AG04449 (cell line): ENCODE results near the gene TRABD2B.

Experiments
- CTCF ChIA-PET: fragments of 350-600 bp; formaldehyde crosslinking; extraction: SDS; loops from one replicate; lab custom pipeline; 2021; ENCODE audit warnings: antibody characterized with exemption; lab: Yijun Ruan, JAX
- POLR2A ChIA-PET: fragments of 400-600, 350-600 bp; formaldehyde crosslinking; extraction: SDS; loops from one replicate; lab custom pipeline; 2020; ENCODE audit warnings: antibody characterized with exemption, inconsistent platforms; lab: Yijun Ruan, JAX
- DNase-seq: peaks from one replicate; pipeline ENCODE4 v3.0.0-alpha.2; 2010; ENCODE audit warnings: low read depth, low spot score
- H3K4me3 ChIP-seq: 2 replicates; pipeline ENCODE4 v1.5.1; 2011; ENCODE audit warnings: low read depth, mild to moderate bottlenecking, control low read depth, low read length
- CTCF ChIP-seq: IDR thresholded peaks from one replicate; pipeline ENCODE4 v1.5.1; 2011; ENCODE audit warnings: mild to moderate bottlenecking, moderate library complexity, low read length, control low read depth, inconsistent platforms; ENCODE audit not compliant: insufficient read depth; ENCODE audit errors: missing control alignments

The TRABD2B gene

GRCh38 chr1:47915677-47916353 is 81.4 kb downstream of the TRABD2B start:
- no peak for DNase-seq
- no peak overlapping the region for H3K4me3 ChIP-seq
- CTCF ChIA-PET = no interaction called here
- POLR2A ChIA-PET = no interaction called here
- no peak for TF ChIP-seq CTCF

- ChIA-PET POLR2A (no interaction called here), CTCF (no interaction called here)
- no peak for TF ChIP-seq CTCF
- H3K4me3 ChIP-seq = no peak overlapping the region
- DNase-seq = no peak
These were observed 82.1 kb downstream of the TRABD2B start for GRCh38 chr1:47914952-47915676.

GRCh38 chr1:47914218-47914938 is 82.8 kb downstream of the TRABD2B start:
- H3K4me3 ChIP-seq = no peak overlapping the region
- ChIA-PET POLR2A (no interaction called here), CTCF (no interaction called here)
- no peak for TF ChIP-seq CTCF
- DNase-seq = no peak

GRCh38 chr1:47913225-47913823 is 83.9 kb downstream of the TRABD2B start:
- CTCF ChIA-PET = no interaction called here
- no peak overlapping the region for H3K4me3 ChIP-seq
- no peak for DNase-seq
- POLR2A ChIA-PET = no interaction called here
- TF ChIP-seq CTCF = no peak

GRCh38 chr1:47912756-47913155 is 84.4 kb downstream of the TRABD2B start:
- H3K4me3 ChIP-seq = no peak overlapping the region
- TF ChIP-seq CTCF = no peak
- POLR2A ChIA-PET = no interaction called here
- DNase-seq = no peak
- CTCF ChIA-PET = no interaction called here

- DNase-seq = no peak
- TF ChIP-seq CTCF = no peak
- no peak overlapping the region for H3K4me3 ChIP-seq
- CTCF ChIA-PET = no interaction called here
- POLR2A ChIA-PET = no interaction called here
These were observed 85.3 kb downstream of the TRABD2B start for GRCh38 chr1:47911892-47912291.
